Body of pancreas (tissue), 4 donors: ENCODE measurements around the gene L3HYPDH. TPM values are rescaled to one million over a fixed set of nuclear protein-coding genes. Genes with fewer than 3 reads are reported as not detected.

Experiments
- ATAC-seq: fragments of 150-250 bp; one replicate; pipeline ENCODE4 v1.9.1; 2016
- DNase-seq, 4 donors: peaks; one replicate each; pipeline ENCODE4 v3.0.0-alpha.2; 2019
- H3K27ac ChIP-seq, 4 donors: fragments of 200-600 bp; sonication (generic); 1 replicate in 3 of 4; 2 replicates in 1 of 4; pipeline versions ENCODE4 v1.5.1 to v1.6.1; 2016 to 2019; ENCODE audit warnings: mild to moderate bottlenecking in 1 of 4, mixed read lengths in 1 of 4, moderate library complexity in 1 of 4
- H3K27me3 ChIP-seq, 2 donors: fragments of 200-600 bp; sonication (generic); one replicate each; pipeline ENCODE4 v1.6.0; 2016; ENCODE audit warnings: mild to moderate bottlenecking in 1 of 2
- H3K36me3 ChIP-seq, 2 donors: fragments of 200-600 bp; sonication (generic); replicated peaks in 1 of 2; 2 replicates each; pipeline ENCODE4 v1.5.1; 2016; ENCODE audit warnings: low read depth in 2 of 2; ENCODE audit not compliant: insufficient read depth in 1 of 2
- H3K4me1 ChIP-seq: fragments of 200-600 bp; sonication (generic); one replicate; pipeline ENCODE4 v1.6.0; 2016
- H3K4me3 ChIP-seq, 2 donors: fragments of 200-600 bp; sonication (generic); 1 replicate in 1 of 2; 2 replicates in 1 of 2; pipeline ENCODE4 v1.5.1; 2016 to 2019
- H3K9me3 ChIP-seq, 3 donors: fragments of 200-600 bp; sonication (generic); 1 replicate in 2 of 3; 2 replicates in 1 of 3; pipeline ENCODE4 v1.5.1; 2016
- POLR2A ChIP-seq, 3 donors: fragments of 450-650 bp; IDR thresholded peaks; one replicate each; pipeline ENCODE4 v1.6.1; 2016; ENCODE audit warnings: antibody characterized with exemption in 3 of 3, mild to moderate bottlenecking in 2 of 3
- WGBS, 2 donors: methylation state at CpG; one replicate each; pipeline ENCODE4 v1.1.5; 2017; 5-methylcytosine and 5-hydroxymethylcytosine counted together
- intact Hi-C: fragments of 100-400 bp; cut with DNase I; formaldehyde crosslinking; loops from one replicate; pipeline ENCODE4 v1.15.1; 2023
- total RNA-seq, 2 donors: library from RNA; depleted of rRNA; stranded (reverse); fragments of >200 nt; gene quantifications; one replicate each; pipeline ENCODE4 v1.1.0, GENCODE V29; 2016
- TF ChIP-seq, protein P1 (sequence below), 7 experiments: fragments of 450-650 bp in 4 of 7; fragments of 200-600 bp in 3 of 7; sonication (generic) in 3 of 7; IDR thresholded peaks; one replicate each; pipeline ENCODE4 v1.5.1; 2016 to 2019; ENCODE audit warnings: antibody characterized with exemption in 7 of 7

L3HYPDH gene
- total RNA-seq, 2 donors from 2014 or later: 42.0 to 60.0 TPM

- Histone ChIP-seq H3K27ac (no peak overlapping the region), H3K4me1 (no peaks in the 10 kb centered on the region), H3K4me3 (no peak overlapping the region), H3K36me3 (peaks cover 0 to 2% of the 10 kb centered on the region in 2 donors), H3K27me3 (no peaks in the 10 kb centered on the region), H3K9me3 (no peaks in the 10 kb centered on the region)
- DNase-seq (no peak), ATAC-seq (no peak)
- WGBS, 2 donors: 87 to 88% methylated on average over 3 of the region's 3 CpGs
- intact Hi-C loops: no loop called here
- TF ChIP-seq, protein P1, sequence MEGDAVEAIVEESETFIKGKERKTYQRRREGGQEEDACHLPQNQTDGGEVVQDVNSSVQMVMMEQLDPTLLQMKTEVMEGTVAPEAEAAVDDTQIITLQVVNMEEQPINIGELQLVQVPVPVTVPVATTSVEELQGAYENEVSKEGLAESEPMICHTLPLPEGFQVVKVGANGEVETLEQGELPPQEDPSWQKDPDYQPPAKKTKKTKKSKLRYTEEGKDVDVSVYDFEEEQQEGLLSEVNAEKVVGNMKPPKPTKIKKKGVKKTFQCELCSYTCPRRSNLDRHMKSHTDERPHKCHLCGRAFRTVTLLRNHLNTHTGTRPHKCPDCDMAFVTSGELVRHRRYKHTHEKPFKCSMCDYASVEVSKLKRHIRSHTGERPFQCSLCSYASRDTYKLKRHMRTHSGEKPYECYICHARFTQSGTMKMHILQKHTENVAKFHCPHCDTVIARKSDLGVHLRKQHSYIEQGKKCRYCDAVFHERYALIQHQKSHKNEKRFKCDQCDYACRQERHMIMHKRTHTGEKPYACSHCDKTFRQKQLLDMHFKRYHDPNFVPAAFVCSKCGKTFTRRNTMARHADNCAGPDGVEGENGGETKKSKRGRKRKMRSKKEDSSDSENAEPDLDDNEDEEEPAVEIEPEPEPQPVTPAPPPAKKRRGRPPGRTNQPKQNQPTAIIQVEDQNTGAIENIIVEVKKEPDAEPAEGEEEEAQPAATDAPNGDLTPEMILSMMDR (IDR thresholded peaks at IDR 0.05): no peak
- TF ChIP-seq POLR2A (IDR thresholded peaks at IDR 0.05): no peak
Observed at GRCh38 chr14:59507752-59508103, 23.5 kb upstream of the L3HYPDH start.

- ATAC-seq (peak; percentile 63), DNase-seq (peak; percentile 49 to 72 (median 66))
- H3K27ac ChIP-seq: no peak overlapping the region
- H3K36me3 ChIP-seq: peaks cover 0 to 2% of the 10 kb centered on the region in 2 donors
- no peaks in the 10 kb centered on the region for H3K27me3 ChIP-seq
- H3K4me1 ChIP-seq: no peaks in the 10 kb centered on the region
- intact Hi-C loops: no loop called here
- H3K4me3 ChIP-seq: no peak overlapping the region
- TF ChIP-seq, protein P1 (IDR thresholded peaks at IDR 0.05): peak; percentile 48 to 71 (median 70)
- TF ChIP-seq POLR2A (IDR thresholded peaks at IDR 0.05): no peak
- no peaks in the 10 kb centered on the region for H3K9me3 ChIP-seq
Observed at GRCh38 chr14:59507063-59507751, 23.0 kb upstream of the L3HYPDH start.

- no peak overlapping the region for H3K4me3 ChIP-seq
- ATAC-seq: no peak
- H3K36me3 ChIP-seq: peaks cover 0 to 2% of the 10 kb centered on the region in 2 donors
- H3K27ac ChIP-seq: no peak overlapping the region
- no peaks in the 10 kb centered on the region for H3K27me3 ChIP-seq
- intact Hi-C loops: no loop called here
- DNase-seq: no peak
- no peak for TF ChIP-seq POLR2A (IDR thresholded peaks at IDR 0.05)
- TF ChIP-seq, protein P1 (IDR thresholded peaks at IDR 0.05): no peak
- H3K4me1 ChIP-seq: no peaks in the 10 kb centered on the region
- 66 to 73% methylated on average over 4 of the region's 4 CpGs for WGBS, 2 donors
- H3K9me3 ChIP-seq: no peaks in the 10 kb centered on the region
Observed at GRCh38 chr14:59503256-59503655, 19.0 kb upstream of the L3HYPDH start.

GRCh38 chr14:59500732-59501131 lies 16.5 kb upstream of the L3HYPDH start:
- ATAC-seq: no peak

More at GRCh38 chr14:59500732-59501131, 16.5 kb upstream of the L3HYPDH start:
- peaks cover 0 to 6% of the 10 kb centered on the region in 2 donors for H3K36me3 ChIP-seq
- TF ChIP-seq, protein P1 (IDR thresholded peaks at IDR 0.05): no peak
- no peak for TF ChIP-seq POLR2A (IDR thresholded peaks at IDR 0.05)
- H3K27ac ChIP-seq: no peak overlapping the region
- no peaks in the 10 kb centered on the region for H3K27me3 ChIP-seq
- H3K9me3 ChIP-seq: no peaks in the 10 kb centered on the region
- H3K4me1 ChIP-seq: no peaks in the 10 kb centered on the region
- intact Hi-C loops: no loop called here
- DNase-seq: no peak
- H3K4me3 ChIP-seq: no peak overlapping the region
- WGBS, 2 donors: 88% methylated on average over 3 of the region's 3 CpGs
